Measurements from ENCODE around the gene NCBP2. TPM values are rescaled to one million over a fixed set of nuclear protein-coding genes. Genes with fewer than 3 reads are reported as not detected.

The NCBP2 gene
- total RNA-seq, 1 donor, result 43.1 TPM

DNA sequence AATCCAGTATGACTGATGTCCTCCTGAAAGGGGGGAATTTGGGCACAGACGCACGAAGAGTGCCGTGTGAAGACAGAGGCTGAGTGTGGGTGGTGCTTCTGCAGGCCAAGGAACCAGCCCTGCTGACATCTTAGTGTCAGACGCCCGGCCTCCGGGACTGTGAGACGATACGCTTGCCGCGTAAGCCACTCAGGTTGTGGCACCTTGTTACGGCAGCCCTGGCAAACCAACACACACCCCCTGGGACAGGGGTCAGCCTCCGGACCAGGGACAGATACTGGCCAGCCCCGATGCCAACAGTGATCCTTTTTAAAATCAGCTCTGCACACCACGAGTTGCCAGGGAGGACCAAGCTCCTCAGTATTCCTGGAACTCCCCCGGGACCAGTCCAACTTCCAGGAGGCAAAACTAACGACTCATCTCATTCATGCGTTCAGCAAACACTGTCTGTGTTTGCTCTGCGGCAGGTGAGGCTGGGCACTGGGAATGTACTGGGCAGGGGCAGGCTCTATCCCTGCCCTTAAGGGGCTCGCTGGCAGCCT is 47.5 kb upstream of the NCBP2 start:
- H3K4me2 ChIP-seq (ENCODE audit: insufficient read depth, low read length), result peak overlapping the region; percentile 33
- H3K27ac ChIP-seq (ENCODE audit: low read depth, low read length), result no peak overlapping the region
- no peaks in the 10 kb centered on the region for H4K20me1 ChIP-seq (ENCODE audit: insufficient read depth, low read length)
- H3K27me3 ChIP-seq (ENCODE audit: insufficient read depth, low read length), result peaks cover 7% of the 10 kb centered on the region
- peak; percentile 85 for DNase-seq (ENCODE audit: insufficient read length, low spot score, missing footprints)
- H3K9me3 ChIP-seq (ENCODE audit: low read depth, low read length), result no peaks in the 10 kb centered on the region
- H3K4me3 ChIP-seq (ENCODE audit: insufficient read depth, low read length), result peak overlapping the region; percentile 25
- no peaks in the 10 kb centered on the region for H3K36me3 ChIP-seq (ENCODE audit: insufficient read depth, low read length)
- TF ChIP-seq, protein P1, sequence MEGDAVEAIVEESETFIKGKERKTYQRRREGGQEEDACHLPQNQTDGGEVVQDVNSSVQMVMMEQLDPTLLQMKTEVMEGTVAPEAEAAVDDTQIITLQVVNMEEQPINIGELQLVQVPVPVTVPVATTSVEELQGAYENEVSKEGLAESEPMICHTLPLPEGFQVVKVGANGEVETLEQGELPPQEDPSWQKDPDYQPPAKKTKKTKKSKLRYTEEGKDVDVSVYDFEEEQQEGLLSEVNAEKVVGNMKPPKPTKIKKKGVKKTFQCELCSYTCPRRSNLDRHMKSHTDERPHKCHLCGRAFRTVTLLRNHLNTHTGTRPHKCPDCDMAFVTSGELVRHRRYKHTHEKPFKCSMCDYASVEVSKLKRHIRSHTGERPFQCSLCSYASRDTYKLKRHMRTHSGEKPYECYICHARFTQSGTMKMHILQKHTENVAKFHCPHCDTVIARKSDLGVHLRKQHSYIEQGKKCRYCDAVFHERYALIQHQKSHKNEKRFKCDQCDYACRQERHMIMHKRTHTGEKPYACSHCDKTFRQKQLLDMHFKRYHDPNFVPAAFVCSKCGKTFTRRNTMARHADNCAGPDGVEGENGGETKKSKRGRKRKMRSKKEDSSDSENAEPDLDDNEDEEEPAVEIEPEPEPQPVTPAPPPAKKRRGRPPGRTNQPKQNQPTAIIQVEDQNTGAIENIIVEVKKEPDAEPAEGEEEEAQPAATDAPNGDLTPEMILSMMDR (IDR thresholded peaks at IDR 0.05; ENCODE audit: extremely low read depth, low read depth, low read length), result no peak
- peaks cover 2% of the 10 kb centered on the region for H3K4me1 ChIP-seq (ENCODE audit: insufficient read depth, low read length)
- H2AFZ ChIP-seq (ENCODE audit: low read length), result peak overlapping the region; percentile 42
- no peaks in the 10 kb centered on the region for H3K79me2 ChIP-seq (ENCODE audit: insufficient read depth, low read length)

DNA sequence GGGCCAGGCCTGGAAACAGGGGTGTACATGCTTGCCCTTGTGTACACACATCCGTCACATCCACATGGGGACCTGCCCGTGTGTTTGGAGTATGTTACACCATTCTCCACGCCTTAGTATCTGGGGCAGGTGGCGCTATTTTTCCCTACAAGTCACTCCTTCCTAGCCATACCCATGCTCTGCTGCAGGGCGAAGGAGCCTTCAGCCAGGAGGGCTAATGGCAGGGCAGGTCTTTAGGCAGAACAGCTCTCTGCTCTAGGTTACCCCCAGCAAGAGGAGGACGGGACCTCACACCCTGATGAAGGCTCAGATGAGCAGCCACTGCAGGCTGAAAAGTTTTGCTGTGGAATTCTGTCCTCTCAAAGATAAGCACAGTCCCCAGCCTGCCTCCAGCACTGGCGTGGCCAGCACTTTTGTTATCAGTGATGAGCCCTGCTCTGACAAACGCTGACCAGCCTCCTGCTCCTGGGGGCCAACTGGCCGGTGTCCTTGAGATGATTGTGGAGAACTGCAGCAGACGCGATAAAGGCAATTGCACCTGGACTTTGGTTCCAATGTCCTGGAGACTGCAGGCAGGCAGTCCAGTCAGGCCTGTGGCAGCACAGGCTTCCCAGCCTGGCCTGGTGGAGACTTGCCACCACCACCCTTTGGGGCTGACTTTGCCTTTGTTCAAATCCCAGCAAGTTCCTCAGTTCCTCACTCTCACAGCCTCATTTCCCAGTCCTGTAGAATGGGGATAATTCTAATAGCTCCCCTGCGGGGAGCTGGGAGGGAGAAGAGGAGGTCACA is 46.1 kb upstream of the NCBP2 start:
- Histone ChIP-seq H3K9me3 (ENCODE audit: low read depth, low read length) (no peaks in the 10 kb centered on the region), H3K27ac (ENCODE audit: low read depth, low read length) (no peak overlapping the region), H3K79me2 (ENCODE audit: insufficient read depth, low read length) (no peaks in the 10 kb centered on the region), H4K20me1 (ENCODE audit: insufficient read depth, low read length) (no peaks in the 10 kb centered on the region), H3K4me2 (ENCODE audit: insufficient read depth, low read length) (no peak overlapping the region), H2AFZ (ENCODE audit: low read length) (no peak overlapping the region), H3K36me3 (ENCODE audit: insufficient read depth, low read length) (no peaks in the 10 kb centered on the region), H3K4me3 (ENCODE audit: insufficient read depth, low read length) (no peak overlapping the region), H3K4me1 (ENCODE audit: insufficient read depth, low read length) (peaks cover 2% of the 10 kb centered on the region), H3K27me3 (ENCODE audit: insufficient read depth, low read length) (peaks cover 13% of the 10 kb centered on the region)
- TF ChIP-seq, protein P1 (IDR thresholded peaks at IDR 0.05; ENCODE audit: extremely low read depth, low read depth, low read length), result no peak
- peak; percentile 38 for DNase-seq (ENCODE audit: insufficient read length, low spot score, missing footprints)

DNA sequence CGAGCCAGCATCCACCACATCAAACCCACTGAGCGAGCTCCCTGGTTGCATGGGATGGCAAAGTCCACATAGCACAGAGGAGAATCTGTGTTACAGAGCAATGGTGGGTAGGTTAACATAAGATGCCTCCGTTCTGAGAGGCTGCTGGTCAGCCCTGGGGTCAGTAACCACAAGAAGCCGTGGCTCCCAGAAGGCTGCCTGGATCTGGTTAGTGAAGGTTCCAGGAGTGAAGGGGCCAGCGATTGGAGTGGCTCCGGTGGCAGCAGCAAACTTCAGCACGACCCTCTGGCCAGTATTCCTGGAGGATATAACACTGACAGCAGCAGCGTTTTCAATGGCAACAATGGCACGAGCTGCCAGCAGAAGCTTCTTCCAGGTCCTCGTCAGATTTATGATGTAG is 44.7 kb upstream of the NCBP2 start:
- Histone ChIP-seq H3K79me2 (ENCODE audit: insufficient read depth, low read length) (no peaks in the 10 kb centered on the region), H3K4me1 (ENCODE audit: insufficient read depth, low read length) (peaks cover 2% of the 10 kb centered on the region)
- no peak for DNase-seq (ENCODE audit: insufficient read length, low spot score, missing footprints)

More for the DNA sequence above, 44.7 kb upstream of the NCBP2 start:
- H3K27ac ChIP-seq (ENCODE audit: low read depth, low read length), result no peak overlapping the region
- no peaks in the 10 kb centered on the region for H3K9me3 ChIP-seq (ENCODE audit: low read depth, low read length)
- H3K36me3 ChIP-seq (ENCODE audit: insufficient read depth, low read length), result no peaks in the 10 kb centered on the region
- H3K4me2 ChIP-seq (ENCODE audit: insufficient read depth, low read length), result no peak overlapping the region
- H4K20me1 ChIP-seq (ENCODE audit: insufficient read depth, low read length), result no peaks in the 10 kb centered on the region
- H2AFZ ChIP-seq (ENCODE audit: low read length), result no peak overlapping the region
- TF ChIP-seq, protein P1 (IDR thresholded peaks at IDR 0.05; ENCODE audit: extremely low read depth, low read depth, low read length), result no peak
- H3K27me3 ChIP-seq (ENCODE audit: insufficient read depth, low read length), result peaks cover 16% of the 10 kb centered on the region
- H3K4me3 ChIP-seq (ENCODE audit: insufficient read depth, low read length), result no peak overlapping the region

Measured in osteoblast (primary cell).